Measurements from ENCODE around the gene CSNK1D. TPM values are rescaled to one million over a fixed set of nuclear protein-coding genes. Genes with fewer than 3 reads are reported as not detected.
A peak's percentile ranks its signal among the peaks of the same experiment; 100 is the strongest.

The CSNK1D gene
- total RNA-seq, 1 experiment from 2014 or later = 137 TPM

DNA sequence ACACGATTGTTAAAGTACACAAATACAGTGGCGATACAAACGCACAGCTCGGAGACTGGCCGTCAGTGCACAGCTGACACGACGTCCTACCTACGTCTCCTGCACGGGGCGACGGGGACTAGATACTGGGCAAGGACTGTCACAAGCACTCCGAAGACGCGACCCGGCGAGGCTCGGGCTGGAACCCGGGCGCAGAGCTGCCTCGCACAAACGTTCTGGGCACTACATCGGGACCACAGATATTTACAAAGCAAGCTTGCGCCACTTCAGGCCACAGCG is 30.9 kb downstream of the CSNK1D start:
- Histone ChIP-seq H2AK5ac (ENCODE audit: insufficient read length, low read length) (no peak overlapping the region), H3K4me2 (ENCODE audit: insufficient read depth, insufficient read length, low read length) (no peak overlapping the region), H3K56ac (ENCODE audit: insufficient read length, low read depth, low read length) (no peak overlapping the region), H2BK20ac (ENCODE audit: low read depth, low read length, poor library complexity, severe bottlenecking) (no peak overlapping the region), H2AFZ (ENCODE audit: low read length) (no peak overlapping the region), H3K23me2 (ENCODE audit: insufficient read length, low read depth, low read length, poor library complexity, severe bottlenecking) (no peaks in the 10 kb centered on the region), H3K4ac (ENCODE audit: low read depth, low read length) (no peak overlapping the region), H2BK5ac (ENCODE audit: insufficient read length, low read length) (no peak overlapping the region), H3K79me1 (ENCODE audit: insufficient read depth, low read depth, low read length, poor library complexity, severe bottlenecking) (no peaks in the 10 kb centered on the region), H3K27ac (ENCODE audit: insufficient read length, low read depth, low read length) (no peak overlapping the region), H3K14ac (ENCODE audit: insufficient read depth, low read length) (no peak overlapping the region), H4K20me1 (ENCODE audit: control insufficient read depth, insufficient read depth, insufficient read length) (no peaks in the 10 kb centered on the region), H4K5ac (ENCODE audit: insufficient read length, low read depth, low read length) (no peak overlapping the region), H2BK12ac (ENCODE audit: insufficient read length, low read depth, low read length) (no peak overlapping the region), H3K79me2 (ENCODE audit: insufficient read depth, low read length) (peaks cover 2% of the 10 kb centered on the region; the same call in 1 of the 2 replicates), H3K9ac (ENCODE audit: extremely low read depth, insufficient read length, low read length) (no peak overlapping the region), H3K4me1 (ENCODE audit: insufficient read depth, low read length) (no peaks in the 10 kb centered on the region), H2BK120ac (ENCODE audit: low read depth, low read length, poor library complexity, severe bottlenecking) (no peak overlapping the region), H4K91ac (ENCODE audit: insufficient read length, low read depth, low read length) (no peak overlapping the region), H3K18ac (ENCODE audit: insufficient read length, low read depth, low read length) (no peak overlapping the region), H3T11ph (ENCODE audit: low read length) (no peak overlapping the region), H3K23ac (ENCODE audit: insufficient read length, low read depth, low read length) (no peak overlapping the region), H3K9me3 (ENCODE audit: control insufficient read depth, low read depth, low read length) (no peaks in the 10 kb centered on the region), H3K27me3 (ENCODE audit: insufficient read depth, low read length) (no peaks in the 10 kb centered on the region), H4K8ac (replicated peaks; ENCODE audit: insufficient read length, low read depth, low read length) (no peak overlapping the region), H2BK15ac (ENCODE audit: low read depth, low read length) (no peak overlapping the region)
- H3K27me3 Mint-ChIP-seq (ENCODE audit: low read depth) = peaks cover 3% of the 10 kb centered on the region; the same call in 1 of the 2 replicates
- TF ChIP-seq, protein P1, sequence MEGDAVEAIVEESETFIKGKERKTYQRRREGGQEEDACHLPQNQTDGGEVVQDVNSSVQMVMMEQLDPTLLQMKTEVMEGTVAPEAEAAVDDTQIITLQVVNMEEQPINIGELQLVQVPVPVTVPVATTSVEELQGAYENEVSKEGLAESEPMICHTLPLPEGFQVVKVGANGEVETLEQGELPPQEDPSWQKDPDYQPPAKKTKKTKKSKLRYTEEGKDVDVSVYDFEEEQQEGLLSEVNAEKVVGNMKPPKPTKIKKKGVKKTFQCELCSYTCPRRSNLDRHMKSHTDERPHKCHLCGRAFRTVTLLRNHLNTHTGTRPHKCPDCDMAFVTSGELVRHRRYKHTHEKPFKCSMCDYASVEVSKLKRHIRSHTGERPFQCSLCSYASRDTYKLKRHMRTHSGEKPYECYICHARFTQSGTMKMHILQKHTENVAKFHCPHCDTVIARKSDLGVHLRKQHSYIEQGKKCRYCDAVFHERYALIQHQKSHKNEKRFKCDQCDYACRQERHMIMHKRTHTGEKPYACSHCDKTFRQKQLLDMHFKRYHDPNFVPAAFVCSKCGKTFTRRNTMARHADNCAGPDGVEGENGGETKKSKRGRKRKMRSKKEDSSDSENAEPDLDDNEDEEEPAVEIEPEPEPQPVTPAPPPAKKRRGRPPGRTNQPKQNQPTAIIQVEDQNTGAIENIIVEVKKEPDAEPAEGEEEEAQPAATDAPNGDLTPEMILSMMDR (conservative IDR thresholded peaks at IDR 0.05) = no peak
- H3K4me1 Mint-ChIP-seq = peaks cover 0 to 8% of the 10 kb centered on the region in 2 experiments; a peak in 3 of 4 replicates
- no peak for DNase-seq
- no peaks in the 10 kb centered on the region for H3K9me3 Mint-ChIP-seq
- peak overlapping the region in 1 of 3 experiments; percentile 6; a peak in 1 of 7 replicates for H3K27ac Mint-ChIP-seq
- H3K36me3 Mint-ChIP-seq (ENCODE audit: insufficient read depth in 1 of 3, low read depth in 3 of 3) = peaks cover 25 to 63% (median 54%) of the 10 kb centered on the region in 3 experiments; a peak in 6 of 7 replicates
- no peak overlapping the region; a peak in 1 of 5 replicates for H3K4me3 Mint-ChIP-seq
- no CpG with 5 or more reads among the region's 24 CpGs for WGBS (ENCODE audit: extremely low coverage, insufficient read length, low lambda C conversion rate)

Measured in H9 (cell line).